OCI-LY3 (cell line): ENCODE data around the gene TBXA2R.

Source experiments
- H2AFZ ChIP-seq: fragments of 200-600, 300-600 bp; shearing (Covaris generic); 2 replicates; pipeline ENCODE4 v1.6.0; 2014; ENCODE audit warnings: antibody characterized with exemption, low read depth, low read length
- H3K27ac ChIP-seq: fragments of 200-600, 300-600 bp; sonication (generic); 2 replicates; pipeline ENCODE4 v1.5.1; 2014; ENCODE audit warnings: mild to moderate bottlenecking, low read length, moderate library complexity, mixed read lengths
- H3K27me3 ChIP-seq: fragments of 200-600, 300-600 bp; sonication (generic); 2 replicates; pipeline ENCODE4 v1.6.1; 2014; ENCODE audit warnings: low read depth, low read length, mixed read lengths
- H3K36me3 ChIP-seq: fragments of 200-600, 300-600 bp; sonication (generic); replicated peaks from 2 replicates; pipeline ENCODE3; 2014; ENCODE audit warnings: low read depth, low read length, mixed read lengths
- H3K4me1 ChIP-seq: fragments of 300-600, 200-600 bp; sonication (generic); 2 replicates; pipeline ENCODE4 v1.6.1; 2014; ENCODE audit warnings: low read length, mixed read lengths
- H3K4me2 ChIP-seq: fragments of 200-600, 300-600 bp; sonication (generic); 2 replicates; pipeline ENCODE4 v1.6.1; 2014; ENCODE audit warnings: low read length, mixed read lengths
- H3K4me3 ChIP-seq: fragments of 300-600, 200-600 bp; sonication (generic); 2 replicates; pipeline ENCODE4 v1.5.1; 2014; ENCODE audit warnings: antibody characterized with exemption, mild to moderate bottlenecking, low read length, moderate library complexity
- H3K79me2 ChIP-seq: fragments of 300-600, 200-600 bp; shearing (Covaris generic); 2 replicates; pipeline ENCODE4 v1.6.1; 2014; ENCODE audit warnings: mild to moderate bottlenecking, low read length, mixed read lengths
- H3K9ac ChIP-seq: fragments of 300-600, 200-600 bp; shearing (Covaris generic); 2 replicates; pipeline ENCODE4 v1.6.0; 2014; ENCODE audit warnings: mild to moderate bottlenecking, low read length, moderate library complexity
- H3K9me3 ChIP-seq: fragments of 200-600, 300-600 bp; shearing (Covaris generic); 2 replicates; pipeline ENCODE4 v1.6.1; 2014; ENCODE audit warnings: low read length, mixed read lengths; ENCODE audit not compliant: insufficient read depth
- H4K20me1 ChIP-seq: fragments of 200-600, 300-600 bp; sonication (generic); 2 replicates; pipeline ENCODE4 v1.6.1; 2016; ENCODE audit warnings: low read length, mixed read lengths; ENCODE audit not compliant: insufficient read depth
- EZH2phosphoT487 ChIP-seq: fragments of 200-600 bp; shearing (Covaris generic); IDR thresholded peaks from 2 replicates; pipeline ENCODE4 v1.6.1; 2018; ENCODE audit warnings: antibody characterized with exemption, mixed run types, low read depth
- TF ChIP-seq, protein P1 (sequence below): fragments of 200-600, 300-600 bp; sonication (generic); IDR thresholded peaks from 2 replicates; pipeline ENCODE4 v1.5.1; 2014; ENCODE audit warnings: antibody characterized with exemption, low read length, low read depth

The TBXA2R gene

DNA sequence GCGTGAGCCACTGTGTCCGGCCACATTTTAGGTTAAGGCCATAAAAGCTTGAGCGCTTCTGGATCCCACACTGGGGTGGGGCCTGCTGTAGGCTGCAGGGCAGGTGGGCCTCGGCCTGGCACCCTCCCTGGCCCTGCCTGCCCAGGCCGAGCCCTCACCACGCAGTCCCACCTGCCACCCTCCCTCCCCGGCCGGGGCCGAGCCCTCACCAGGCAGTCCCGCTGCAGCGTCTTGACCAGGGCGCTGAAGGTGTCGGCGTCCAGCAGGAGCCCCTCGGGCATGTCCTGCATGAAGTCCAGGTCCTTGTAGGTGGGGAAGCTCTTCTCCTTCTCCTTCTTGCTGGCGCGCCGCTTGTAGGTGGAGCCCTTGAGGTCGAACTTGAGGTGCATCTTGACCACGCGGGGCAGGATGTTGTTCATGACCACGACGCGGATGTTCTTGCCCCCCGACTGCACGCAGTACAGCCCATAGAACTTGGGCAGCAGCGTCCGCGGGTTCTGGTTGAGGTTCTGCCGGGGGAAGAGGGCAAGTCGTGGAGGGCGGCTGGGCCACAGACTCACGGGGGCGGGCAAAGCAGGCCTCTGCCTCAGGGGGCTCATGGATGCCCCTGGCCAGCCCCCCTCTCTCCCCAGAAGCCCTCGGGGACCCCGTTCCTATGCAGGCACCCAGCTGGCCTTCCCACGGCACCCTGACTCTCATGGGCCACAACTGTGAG is 46.6 kb upstream of the TBXA2R start:
- Histone ChIP-seq H2AFZ (no peak overlapping the region), H3K4me1 (peaks cover 22% of the 10 kb centered on the region), H3K36me3 (peaks cover 42% of the 10 kb centered on the region), H3K79me2 (no peaks in the 10 kb centered on the region), H3K4me2 (no peak overlapping the region), H3K4me3 (no peak overlapping the region), H3K9me3 (no peaks in the 10 kb centered on the region), H3K9ac (no peak overlapping the region), H3K27me3 (no peaks in the 10 kb centered on the region), H3K27ac (no peak overlapping the region), H4K20me1 (0 out of 2 replicates have a peak, but pooled peaks cover 3% of the 10 kb centered on the region)
- no peak for TF ChIP-seq EZH2phosphoT487
- TF ChIP-seq, protein P1, sequence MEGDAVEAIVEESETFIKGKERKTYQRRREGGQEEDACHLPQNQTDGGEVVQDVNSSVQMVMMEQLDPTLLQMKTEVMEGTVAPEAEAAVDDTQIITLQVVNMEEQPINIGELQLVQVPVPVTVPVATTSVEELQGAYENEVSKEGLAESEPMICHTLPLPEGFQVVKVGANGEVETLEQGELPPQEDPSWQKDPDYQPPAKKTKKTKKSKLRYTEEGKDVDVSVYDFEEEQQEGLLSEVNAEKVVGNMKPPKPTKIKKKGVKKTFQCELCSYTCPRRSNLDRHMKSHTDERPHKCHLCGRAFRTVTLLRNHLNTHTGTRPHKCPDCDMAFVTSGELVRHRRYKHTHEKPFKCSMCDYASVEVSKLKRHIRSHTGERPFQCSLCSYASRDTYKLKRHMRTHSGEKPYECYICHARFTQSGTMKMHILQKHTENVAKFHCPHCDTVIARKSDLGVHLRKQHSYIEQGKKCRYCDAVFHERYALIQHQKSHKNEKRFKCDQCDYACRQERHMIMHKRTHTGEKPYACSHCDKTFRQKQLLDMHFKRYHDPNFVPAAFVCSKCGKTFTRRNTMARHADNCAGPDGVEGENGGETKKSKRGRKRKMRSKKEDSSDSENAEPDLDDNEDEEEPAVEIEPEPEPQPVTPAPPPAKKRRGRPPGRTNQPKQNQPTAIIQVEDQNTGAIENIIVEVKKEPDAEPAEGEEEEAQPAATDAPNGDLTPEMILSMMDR: no peak

DNA sequence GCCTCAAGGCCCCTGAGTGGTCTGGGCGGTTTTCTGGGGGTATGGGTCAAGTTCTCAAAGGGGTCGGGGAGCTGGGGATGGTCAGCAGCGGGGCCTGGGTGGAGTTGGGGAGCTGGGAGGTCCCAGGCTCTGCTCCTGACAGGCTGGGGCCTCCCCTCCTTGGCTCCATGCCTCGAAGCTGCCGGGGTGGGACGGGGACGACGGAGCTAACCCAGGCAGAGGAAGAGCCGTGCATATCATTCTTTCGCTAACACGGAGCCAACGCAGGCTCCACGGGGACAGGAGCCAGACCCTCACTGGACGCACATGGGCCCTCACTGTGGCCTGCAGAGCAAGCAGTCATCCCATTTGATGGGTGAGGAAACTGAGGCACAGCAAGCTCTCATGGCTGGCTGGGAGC is 45.7 kb upstream of the TBXA2R start:
- no peak overlapping the region for H3K4me3 ChIP-seq
- H3K4me1 ChIP-seq: peaks cover 21% of the 10 kb centered on the region
- no peak overlapping the region for H3K4me2 ChIP-seq
- no peak overlapping the region for H3K9ac ChIP-seq
- TF ChIP-seq, protein P1: no peak
- no peak for TF ChIP-seq EZH2phosphoT487
- no peak overlapping the region for H3K27ac ChIP-seq
- H4K20me1 ChIP-seq: 0 out of 2 replicates have a peak, but pooled peaks cover 3% of the 10 kb centered on the region
- no peaks in the 10 kb centered on the region for H3K27me3 ChIP-seq
- no peak overlapping the region for H2AFZ ChIP-seq
- H3K36me3 ChIP-seq: peaks cover 34% of the 10 kb centered on the region
- no peaks in the 10 kb centered on the region for H3K9me3 ChIP-seq
- no peaks in the 10 kb centered on the region for H3K79me2 ChIP-seq

DNA sequence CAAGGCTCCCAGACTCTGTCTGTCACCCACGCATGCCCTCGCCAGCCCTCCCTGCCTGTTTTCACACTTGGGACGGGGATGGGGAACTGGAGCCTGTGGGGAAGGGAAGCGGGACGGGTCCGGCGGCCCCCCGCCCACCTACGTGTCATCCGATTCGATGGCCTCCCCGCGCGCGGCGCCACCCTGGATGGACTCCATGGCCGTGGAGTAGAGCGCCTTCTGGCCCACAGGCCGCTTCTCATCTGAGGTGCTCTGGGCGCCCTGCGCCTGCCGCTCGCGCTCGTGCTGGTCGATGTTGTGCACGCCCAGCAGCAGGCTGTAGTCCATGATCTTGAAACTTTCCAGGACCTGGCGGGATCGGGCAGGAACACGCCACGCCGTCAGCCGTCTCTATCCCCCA is 45.0 kb upstream of the TBXA2R start:
- H3K9me3 ChIP-seq: no peaks in the 10 kb centered on the region
- no peaks in the 10 kb centered on the region for H3K79me2 ChIP-seq
- no peak overlapping the region for H3K4me2 ChIP-seq
- no peak overlapping the region for H2AFZ ChIP-seq
- TF ChIP-seq EZH2phosphoT487: no peak
- TF ChIP-seq, protein P1: no peak
- H4K20me1 ChIP-seq: 0 out of 2 replicates have a peak, but pooled peaks cover 3% of the 10 kb centered on the region
- no peak overlapping the region for H3K9ac ChIP-seq
- H3K4me3 ChIP-seq: no peak overlapping the region
- peaks cover 14% of the 10 kb centered on the region for H3K4me1 ChIP-seq
- H3K36me3 ChIP-seq: peaks cover 26% of the 10 kb centered on the region
- H3K27ac ChIP-seq: no peak overlapping the region
- H3K27me3 ChIP-seq: no peaks in the 10 kb centered on the region

DNA sequence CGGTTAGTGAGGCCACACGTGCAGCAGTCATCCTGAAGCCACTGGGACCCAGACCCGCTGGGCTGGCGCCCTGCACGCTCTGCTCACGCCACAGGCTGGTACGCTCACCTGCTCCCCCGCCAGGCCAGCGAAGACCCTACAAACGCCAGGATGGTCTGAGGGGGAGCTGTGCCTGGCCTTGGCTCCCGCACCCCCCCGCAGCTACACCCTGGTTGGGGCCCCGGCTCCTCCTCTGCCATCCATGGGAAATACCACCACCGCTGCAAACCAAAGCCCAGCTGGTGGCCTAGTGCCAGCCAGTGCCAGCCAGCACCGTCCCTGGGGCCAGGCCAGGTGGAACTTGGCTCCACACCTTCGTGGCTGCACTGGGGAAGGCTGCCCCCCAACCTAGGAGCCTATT is 43.2 kb upstream of the TBXA2R start:
- Histone ChIP-seq H2AFZ (no peak overlapping the region), H3K36me3 (peaks cover 25% of the 10 kb centered on the region)

More for the DNA sequence above, 43.2 kb upstream of the TBXA2R start:
- Histone ChIP-seq H3K4me2 (no peak overlapping the region), H3K79me2 (no peaks in the 10 kb centered on the region), H4K20me1 (no peaks in the 10 kb centered on the region), H3K27me3 (no peaks in the 10 kb centered on the region), H3K9me3 (no peaks in the 10 kb centered on the region), H3K4me3 (no peak overlapping the region), H3K27ac (no peak overlapping the region), H3K9ac (no peak overlapping the region), H3K4me1 (no peaks in the 10 kb centered on the region)
- TF ChIP-seq, protein P1: no peak
- no peak for TF ChIP-seq EZH2phosphoT487
